Measurements from ENCODE around the gene STEAP3. TPM values are rescaled to one million over a fixed set of nuclear protein-coding genes. Genes with fewer than 3 reads are reported as not detected.

STEAP3 gene
- polyA plus RNA-seq, 4 donors: 1.4 to 1.9 (median 1.7) TPM

GRCh38 chr2:119224391-119225104 is 914 bp downstream of the STEAP3 start:
- no peak for DNase-seq (ENCODE audit: low read depth in 4 of 4, low spot score in 3 of 4)

GRCh38 chr2:119225105-119225865 is 1.7 kb downstream of the STEAP3 start:
- DNase-seq (ENCODE audit: low read depth in 4 of 4, low spot score in 3 of 4): no peak

- DNase-seq (ENCODE audit: low read depth in 4 of 4, low spot score in 3 of 4): no peak
Observed at GRCh38 chr2:119225926-119226325, 2.3 kb downstream of the STEAP3 start.

- no peak for DNase-seq (ENCODE audit: low read depth in 4 of 4, low spot score in 3 of 4)
Observed at GRCh38 chr2:119227346-119227745, 3.7 kb downstream of the STEAP3 start.

- DNase-seq (ENCODE audit: low read depth in 4 of 4, low spot score in 3 of 4): no peak
Observed at GRCh38 chr2:119228136-119228535, 4.5 kb downstream of the STEAP3 start.

GRCh38 chr2:119228964-119229363 is 5.3 kb downstream of the STEAP3 start:
- no peak for DNase-seq (ENCODE audit: low read depth in 4 of 4, low spot score in 3 of 4)

- no peak for DNase-seq (ENCODE audit: low read depth in 4 of 4, low spot score in 3 of 4)
Observed at GRCh38 chr2:119229716-119230115, 6.1 kb downstream of the STEAP3 start.

GRCh38 chr2:119230219-119231185 is 6.9 kb downstream of the STEAP3 start:
- no peak for DNase-seq (ENCODE audit: low read depth in 4 of 4, low spot score in 3 of 4)

GRCh38 chr2:119231975-119232665 is 8.5 kb downstream of the STEAP3 start:
- DNase-seq (ENCODE audit: low read depth in 4 of 4, low spot score in 3 of 4): no peak

- DNase-seq (ENCODE audit: low read depth in 4 of 4, low spot score in 3 of 4): no peak
Observed at GRCh38 chr2:119232666-119232993, 9.0 kb downstream of the STEAP3 start.

GRCh38 chr2:119233326-119234020 is 9.8 kb downstream of the STEAP3 start:
- no peak for DNase-seq (ENCODE audit: low read depth in 4 of 4, low spot score in 3 of 4)

GRCh38 chr2:119234021-119235019 is 10.7 kb downstream of the STEAP3 start:
- DNase-seq (ENCODE audit: low read depth in 4 of 4, low spot score in 3 of 4): peak in 2 of 4 donors; percentile 9 to 23

GRCh38 chr2:119236796-119237195 is 13.2 kb downstream of the STEAP3 start:
- no peak for DNase-seq (ENCODE audit: low read depth in 4 of 4, low spot score in 3 of 4)

GRCh38 chr2:119240311-119241204 is 16.9 kb downstream of the STEAP3 start:
- peak in 1 of 4 donors; percentile 31 for DNase-seq (ENCODE audit: low read depth in 4 of 4, low spot score in 3 of 4)

- DNase-seq (ENCODE audit: low read depth in 4 of 4, low spot score in 3 of 4): no peak
Observed at GRCh38 chr2:119241205-119241532, 17.5 kb downstream of the STEAP3 start.

- DNase-seq (ENCODE audit: low read depth in 4 of 4, low spot score in 3 of 4): no peak
Observed at GRCh38 chr2:119242276-119243119, 18.9 kb downstream of the STEAP3 start.

- DNase-seq (ENCODE audit: low read depth in 4 of 4, low spot score in 3 of 4): no peak
Observed at GRCh38 chr2:119243621-119244020, 20.0 kb downstream of the STEAP3 start.
